Testis (tissue), 2 donors: Measurements from ENCODE around the gene CD80.

ENCODE experiments used
- POLR2A ChIP-seq: fragments of 450-650 bp; IDR thresholded peaks from one replicate; pipeline ENCODE4 v1.6.1; 2017; ENCODE audit warnings: antibody characterized with exemption, mild to moderate bottlenecking, moderate library complexity
- TF ChIP-seq, protein P1 (sequence below), 3 experiments: fragments of 450-650 bp in 2 of 3; fragments of 200-600 bp in 1 of 3; sonication (generic) in 1 of 3; IDR thresholded peaks; one replicate each; pipeline ENCODE4 v1.5.1; 2016 to 2019; ENCODE audit warnings: antibody characterized with exemption in 3 of 3, mild to moderate bottlenecking in 2 of 3, moderate library complexity in 1 of 3

DNA sequence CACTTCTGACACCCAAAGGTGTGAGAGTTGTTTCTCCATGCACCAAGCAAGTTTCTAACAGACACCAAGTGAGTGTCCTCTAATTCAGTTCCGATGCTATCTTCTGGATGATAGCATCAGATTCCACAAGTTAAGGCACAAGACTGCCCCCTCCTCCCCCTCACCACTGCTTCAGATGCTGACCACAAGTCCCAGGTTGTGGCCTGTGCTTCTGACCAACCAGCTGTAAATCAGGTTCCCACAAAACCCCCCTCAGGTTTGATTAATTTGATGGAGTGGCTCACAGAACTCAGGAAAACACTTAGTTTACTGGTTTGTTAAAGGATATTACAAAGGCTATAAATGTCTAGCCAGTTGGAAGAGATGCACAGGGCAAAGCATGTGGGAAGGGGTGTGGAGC is 31.3 kb upstream of the CD80 start:
- TF ChIP-seq, protein P1, sequence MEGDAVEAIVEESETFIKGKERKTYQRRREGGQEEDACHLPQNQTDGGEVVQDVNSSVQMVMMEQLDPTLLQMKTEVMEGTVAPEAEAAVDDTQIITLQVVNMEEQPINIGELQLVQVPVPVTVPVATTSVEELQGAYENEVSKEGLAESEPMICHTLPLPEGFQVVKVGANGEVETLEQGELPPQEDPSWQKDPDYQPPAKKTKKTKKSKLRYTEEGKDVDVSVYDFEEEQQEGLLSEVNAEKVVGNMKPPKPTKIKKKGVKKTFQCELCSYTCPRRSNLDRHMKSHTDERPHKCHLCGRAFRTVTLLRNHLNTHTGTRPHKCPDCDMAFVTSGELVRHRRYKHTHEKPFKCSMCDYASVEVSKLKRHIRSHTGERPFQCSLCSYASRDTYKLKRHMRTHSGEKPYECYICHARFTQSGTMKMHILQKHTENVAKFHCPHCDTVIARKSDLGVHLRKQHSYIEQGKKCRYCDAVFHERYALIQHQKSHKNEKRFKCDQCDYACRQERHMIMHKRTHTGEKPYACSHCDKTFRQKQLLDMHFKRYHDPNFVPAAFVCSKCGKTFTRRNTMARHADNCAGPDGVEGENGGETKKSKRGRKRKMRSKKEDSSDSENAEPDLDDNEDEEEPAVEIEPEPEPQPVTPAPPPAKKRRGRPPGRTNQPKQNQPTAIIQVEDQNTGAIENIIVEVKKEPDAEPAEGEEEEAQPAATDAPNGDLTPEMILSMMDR (IDR thresholded peaks at IDR 0.05): no peak
- no peak for TF ChIP-seq POLR2A
